Prostate gland (tissue), 2 donors: ENCODE data around the gene MAP6. TPM values are rescaled to one million over a fixed set of nuclear protein-coding genes. Genes with fewer than 3 reads are reported as not detected.

Experiments used
- DNase-seq: peaks from one replicate; pipeline ENCODE4 v3.0.0-alpha.2; 2019; ENCODE audit warnings: low spot score
- H3K27ac ChIP-seq, 2 donors: fragments of 200-600 bp; sonication (generic); 2 replicates each; pipeline ENCODE4 v1.5.1; 2017 to 2019
- H3K27me3 ChIP-seq: fragments of 200-600 bp; sonication (generic); replicated peaks from 2 replicates; pipeline ENCODE4 v1.5.1; 2019; ENCODE audit not compliant: insufficient read depth
- H3K36me3 ChIP-seq, 2 donors: fragments of 200-600 bp; sonication (generic); 1 replicate in 1 of 2; 2 replicates in 1 of 2; pipeline versions ENCODE4 v1.5.1 to v1.8.1; 2017 to 2019
- H3K4me1 ChIP-seq: fragments of 200-600 bp; sonication (generic); replicated peaks from 2 replicates; pipeline ENCODE4 v1.5.1; 2019
- H3K4me3 ChIP-seq, 2 donors: fragments of 200-600 bp; sonication (generic); 2 replicates each; pipeline ENCODE4 v1.5.1; 2017 to 2019
- H3K9me3 ChIP-seq: fragments of 200-600 bp; sonication (generic); 2 replicates; pipeline ENCODE4 v1.5.1; 2017
- CTCF ChIP-seq, 4 experiments: fragments of 200-600 bp in 2 of 4; fragments of 450-650 bp in 2 of 4; sonication (generic) in 2 of 4; IDR thresholded peaks; 1 replicate in 3 of 4; 2 replicates in 1 of 4; pipeline ENCODE4 v1.5.1; 2016 to 2019; ENCODE audit warnings: antibody characterized with exemption in 4 of 4, mild to moderate bottlenecking in 2 of 4, moderate library complexity in 2 of 4
- POLR2A ChIP-seq: fragments of 450-650 bp; IDR thresholded peaks from one replicate; pipeline ENCODE4 v1.6.1; 2016; ENCODE audit warnings: antibody characterized with exemption, mild to moderate bottlenecking
- POLR2AphosphoS5 ChIP-seq: sonication (generic); formaldehyde crosslinking; IDR thresholded peaks from one replicate; pipeline ENCODE4 v1.6.1; 2017; ENCODE audit warnings: antibody characterized with exemption
- WGBS: methylation state at CpG from one replicate; pipeline ENCODE4 v1.1.5; 2018; 5-methylcytosine and 5-hydroxymethylcytosine counted together
- intact Hi-C: fragments of 100-400 bp; cut with DNase I; formaldehyde crosslinking; loops from one replicate; pipeline ENCODE4 v1.14.2; 2022
- total RNA-seq, 2 donors: library from RNA; depleted of rRNA; stranded (reverse); fragments of >200 nt; gene quantifications; one replicate each; pipeline ENCODE4 v1.1.0, GENCODE V29; 2016

MAP6 gene
- total RNA-seq, 2 donors from 2014 or later: 15.8 to 21.5 TPM

GRCh38 chr11:75578977-75579376 is 89.9 kb downstream of the MAP6 start:
- H3K4me3 ChIP-seq: no peak overlapping the region
- 6% methylated on average over 1 of the region's 1 CpG for WGBS
- DNase-seq: no peak
- no peak for TF ChIP-seq POLR2AphosphoS5
- no peak for TF ChIP-seq POLR2A
- TF ChIP-seq CTCF (IDR thresholded peaks at IDR 0.05): no peak
- no peak overlapping the region for H3K27ac ChIP-seq
- H3K9me3 ChIP-seq: no peaks in the 10 kb centered on the region
- H3K27me3 ChIP-seq: no peaks in the 10 kb centered on the region
- H3K36me3 ChIP-seq: no peaks in the 10 kb centered on the region
- no peaks in the 10 kb centered on the region for H3K4me1 ChIP-seq
- intact Hi-C loops: no loop called here

GRCh38 chr11:75577207-75577606 is 91.6 kb downstream of the MAP6 start:
- Histone ChIP-seq H3K27ac (no peak overlapping the region), H3K4me3 (no peak overlapping the region), H3K4me1 (no peaks in the 10 kb centered on the region), H3K27me3 (no peaks in the 10 kb centered on the region), H3K9me3 (no peaks in the 10 kb centered on the region), H3K36me3 (peaks cover 0 to 2% of the 10 kb centered on the region in 2 donors)
- DNase-seq: peak; percentile 21
- no peak for TF ChIP-seq POLR2AphosphoS5
- peak in 2 of 4 experiments; percentile 31 to 59 for TF ChIP-seq CTCF (IDR thresholded peaks at IDR 0.05)
- WGBS: 10% methylated on average over 10 of the region's 10 CpGs
- intact Hi-C loops: no loop called here

DNA sequence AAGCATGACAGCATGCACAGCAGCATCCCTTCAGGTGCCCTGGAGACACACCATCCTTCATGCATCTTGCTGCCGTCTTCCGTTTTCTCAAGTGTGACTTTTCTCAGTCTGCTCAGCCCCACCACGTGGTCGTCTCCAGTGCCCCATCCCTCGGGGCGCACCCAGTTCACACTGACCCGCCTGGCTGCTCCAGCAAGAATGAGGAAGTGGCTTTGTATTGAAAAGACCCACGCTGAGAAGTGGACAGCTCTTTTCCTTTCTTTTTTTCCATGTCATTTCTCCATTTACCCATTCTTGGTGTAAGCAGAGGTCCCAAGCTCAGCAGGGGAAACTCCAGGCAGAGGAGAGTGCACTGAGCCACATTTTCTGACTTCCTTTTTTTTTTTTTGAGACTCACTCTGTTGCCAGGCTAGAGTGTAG is 92.3 kb downstream of the MAP6 start:
- no peak for DNase-seq
- intact Hi-C loops: no loop called here
- no peaks in the 10 kb centered on the region for H3K27me3 ChIP-seq
- H3K4me1 ChIP-seq: no peaks in the 10 kb centered on the region
- 18% methylated on average over 8 of the region's 8 CpGs for WGBS
- no peak overlapping the region for H3K4me3 ChIP-seq
- H3K36me3 ChIP-seq: peaks cover 0 to 9% of the 10 kb centered on the region in 2 donors
- no peaks in the 10 kb centered on the region for H3K9me3 ChIP-seq
- no peak for TF ChIP-seq POLR2AphosphoS5
- TF ChIP-seq CTCF (IDR thresholded peaks at IDR 0.05): no peak
- TF ChIP-seq POLR2A: no peak
- no peak overlapping the region for H3K27ac ChIP-seq

GRCh38 chr11:75576017-75576416 is 92.8 kb downstream of the MAP6 start:
- DNase-seq: no peak
- H3K36me3 ChIP-seq: peaks cover 0 to 14% of the 10 kb centered on the region in 2 donors
- WGBS: 75% methylated on average over 6 of the region's 6 CpGs
- no peaks in the 10 kb centered on the region for H3K9me3 ChIP-seq
- H3K4me1 ChIP-seq: no peaks in the 10 kb centered on the region
- H3K4me3 ChIP-seq: no peak overlapping the region
- intact Hi-C loops: no loop called here
- no peak for TF ChIP-seq CTCF (IDR thresholded peaks at IDR 0.05)
- TF ChIP-seq POLR2AphosphoS5: no peak
- no peak for TF ChIP-seq POLR2A
- H3K27me3 ChIP-seq: no peaks in the 10 kb centered on the region
- H3K27ac ChIP-seq: no peak overlapping the region

GRCh38 chr11:75574698-75575602 is 93.9 kb downstream of the MAP6 start:
- Histone ChIP-seq H3K27ac (no peak overlapping the region), H3K4me1 (no peaks in the 10 kb centered on the region), H3K36me3 (peaks cover 4 to 23% of the 10 kb centered on the region in 2 donors), H3K9me3 (no peaks in the 10 kb centered on the region), H3K4me3 (no peak overlapping the region), H3K27me3 (no peaks in the 10 kb centered on the region)
- TF ChIP-seq POLR2AphosphoS5 (no peak), POLR2A (no peak), CTCF (IDR thresholded peaks at IDR 0.05) (no peak)
- intact Hi-C loops: loop anchor here (2.0 kb wide), 1 partner anchor 26 kb away; no protein-coding TSS in a partner anchor
- no peak for DNase-seq
- WGBS: 76% methylated on average over 12 of the region's 12 CpGs
